AG20443 (cell line): ENCODE data around the gene ZBTB1.
"Not testable (repeated sequence)": the region's sequence is repeated elsewhere in the genome, so short reads cannot be mapped to it uniquely, and the experiment has no call there.

Experiments
- DNase-seq: peaks from one replicate; pipeline ENCODE4 v3.0.0; 2012; ENCODE audit warnings: low spot score, mixed read lengths

ZBTB1 gene

GRCh38 chr14:64531567-64531966, 27.0 kb downstream of the ZBTB1 start:
- no peak for DNase-seq

GRCh38 chr14:64536488-64537245, 32.1 kb downstream of the ZBTB1 start:
- DNase-seq = peak; percentile 20

- peak; percentile 97 for DNase-seq
These were observed 35.9 kb downstream of the ZBTB1 start, which contains the start of gene HSPA2 for GRCh38 chr14:64540208-64541202. Gene HSPA2 (plus strand): TSS chr14:64540741. CDS start chr14:64540850, 109 bp downstream.

- DNase-seq = no peak
These were observed 36.8 kb downstream of the ZBTB1 start for GRCh38 chr14:64541261-64541971.

- DNase-seq = no peak
These were observed 37.6 kb downstream of the ZBTB1 start for GRCh38 chr14:64541972-64542835.

GRCh38 chr14:64542836-64543201, 38.2 kb downstream of the ZBTB1 start:
- DNase-seq = no peak

- DNase-seq = no peak
These were observed 40.2 kb downstream of the ZBTB1 start for GRCh38 chr14:64544607-64545312.

GRCh38 chr14:64549016-64549415, 44.4 kb downstream of the ZBTB1 start:
- DNase-seq = no peak

- peak; percentile 81 for DNase-seq
These were observed 45.4 kb downstream of the ZBTB1 start, which contains the start of gene PPP1R36 for GRCh38 chr14:64549791-64550620. Gene PPP1R36 (plus strand): TSS chr14:64549961. CDS start chr14:64549998, 37 bp downstream.

- no peak for DNase-seq
These were observed 46.2 kb downstream of the ZBTB1 start for GRCh38 chr14:64550621-64551333.

GRCh38 chr14:64554556-64554955, 50.0 kb downstream of the ZBTB1 start:
- no peak for DNase-seq

- no peak for DNase-seq
These were observed 52.0 kb downstream of the ZBTB1 start for GRCh38 chr14:64556526-64556925.

- not testable (repeated sequence) for DNase-seq
These were observed 53.6 kb downstream of the ZBTB1 start for GRCh38 chr14:64558216-64558615.

GRCh38 chr14:64561631-64562030, 57.1 kb downstream of the ZBTB1 start:
- DNase-seq = no peak

GRCh38 chr14:64562436-64562835, 57.9 kb downstream of the ZBTB1 start:
- no peak for DNase-seq

GRCh38 chr14:64563696-64564095, 59.1 kb downstream of the ZBTB1 start:
- no peak for DNase-seq

GRCh38 chr14:64566651-64567122, 62.1 kb downstream of the ZBTB1 start:
- peak; percentile 49 for DNase-seq

- peak; percentile 89 for DNase-seq
These were observed 64.6 kb downstream of the ZBTB1 start for GRCh38 chr14:64569138-64569631.
